C4-2B (cell line): Measurements from ENCODE around the gene SP140L.

ENCODE experiments used
- H3K27ac ChIP-seq: fragments of 450-650 bp; 2 replicates; pipeline ENCODE4 v1.5.1; 2017
- ZFX ChIP-seq: fragments of 450-650 bp; IDR thresholded peaks from 2 replicates; pipeline ENCODE4 v1.6.1; 2017
- TF ChIP-seq, protein P1 (sequence below): fragments of 450-650 bp; conservative IDR thresholded peaks from 2 replicates; pipeline ENCODE4 v1.5.1; 2017; ENCODE audit warnings: mild to moderate bottlenecking

SP140L gene

DNA sequence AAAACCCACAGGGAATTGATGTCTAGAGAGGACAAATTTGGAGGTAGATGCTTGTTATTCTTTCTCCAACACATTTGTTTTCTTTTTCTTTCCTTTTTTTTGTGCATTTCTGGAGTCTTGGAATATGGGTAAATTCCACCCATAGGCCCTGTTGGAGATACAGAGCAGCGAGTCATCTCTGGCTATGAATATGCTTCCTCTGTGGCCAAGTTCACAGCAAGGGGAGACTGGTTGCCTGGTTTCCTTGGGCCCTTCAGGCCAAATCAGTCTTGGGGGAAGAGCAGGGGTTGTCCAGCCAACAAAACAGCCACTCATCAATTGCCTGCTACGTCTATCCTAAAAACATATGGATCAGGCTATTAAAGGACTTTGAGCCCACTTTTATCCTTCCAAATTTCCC, 116.5 kb downstream of the SP140L start:
- no peak overlapping the region for H3K27ac ChIP-seq
- TF ChIP-seq, protein P1, sequence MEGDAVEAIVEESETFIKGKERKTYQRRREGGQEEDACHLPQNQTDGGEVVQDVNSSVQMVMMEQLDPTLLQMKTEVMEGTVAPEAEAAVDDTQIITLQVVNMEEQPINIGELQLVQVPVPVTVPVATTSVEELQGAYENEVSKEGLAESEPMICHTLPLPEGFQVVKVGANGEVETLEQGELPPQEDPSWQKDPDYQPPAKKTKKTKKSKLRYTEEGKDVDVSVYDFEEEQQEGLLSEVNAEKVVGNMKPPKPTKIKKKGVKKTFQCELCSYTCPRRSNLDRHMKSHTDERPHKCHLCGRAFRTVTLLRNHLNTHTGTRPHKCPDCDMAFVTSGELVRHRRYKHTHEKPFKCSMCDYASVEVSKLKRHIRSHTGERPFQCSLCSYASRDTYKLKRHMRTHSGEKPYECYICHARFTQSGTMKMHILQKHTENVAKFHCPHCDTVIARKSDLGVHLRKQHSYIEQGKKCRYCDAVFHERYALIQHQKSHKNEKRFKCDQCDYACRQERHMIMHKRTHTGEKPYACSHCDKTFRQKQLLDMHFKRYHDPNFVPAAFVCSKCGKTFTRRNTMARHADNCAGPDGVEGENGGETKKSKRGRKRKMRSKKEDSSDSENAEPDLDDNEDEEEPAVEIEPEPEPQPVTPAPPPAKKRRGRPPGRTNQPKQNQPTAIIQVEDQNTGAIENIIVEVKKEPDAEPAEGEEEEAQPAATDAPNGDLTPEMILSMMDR = no peak
- TF ChIP-seq ZFX = no peak

DNA sequence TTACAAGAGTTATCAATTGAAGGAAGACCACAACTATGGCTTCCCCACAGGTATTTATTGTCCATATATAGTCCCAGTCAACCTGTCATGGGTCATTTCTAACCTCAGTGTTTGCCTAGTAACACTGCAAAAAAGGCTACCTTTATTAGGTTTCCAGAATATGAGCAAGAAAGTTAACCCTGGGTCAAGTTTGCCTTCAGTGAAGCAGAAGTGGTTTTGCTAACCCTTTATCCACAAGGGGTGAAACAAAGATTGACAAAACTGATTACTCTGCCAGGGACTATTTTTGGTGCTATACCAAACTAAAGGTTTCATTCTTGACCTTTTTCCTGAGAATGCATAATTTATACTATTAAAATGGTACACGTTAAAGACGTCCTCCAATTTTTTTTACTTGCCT, 117.8 kb downstream of the SP140L start:
- H3K27ac ChIP-seq = no peak overlapping the region
- no peak for TF ChIP-seq ZFX
- TF ChIP-seq, protein P1 = no peak

DNA sequence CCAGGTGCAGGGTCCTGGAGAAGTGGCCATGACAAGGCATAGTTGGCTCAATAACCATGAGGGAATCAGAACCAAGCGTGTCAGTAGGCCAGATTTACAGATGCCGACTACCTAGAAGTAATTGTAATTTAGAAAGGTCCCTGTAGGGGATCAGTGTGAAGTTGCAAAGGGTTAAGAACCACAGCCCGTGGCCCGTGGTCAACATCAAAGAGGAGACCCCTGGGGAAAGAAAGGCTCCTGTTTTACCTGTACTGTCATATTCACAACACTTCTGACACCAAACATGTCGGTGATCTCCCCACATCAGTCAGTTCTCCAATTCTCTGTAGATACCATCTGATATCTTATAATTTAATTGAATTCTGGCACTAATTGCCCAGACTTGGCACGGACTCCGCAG, 120.0 kb downstream of the SP140L start:
- H3K27ac ChIP-seq = no peak overlapping the region
- TF ChIP-seq ZFX = no peak
- TF ChIP-seq, protein P1 = no peak

DNA sequence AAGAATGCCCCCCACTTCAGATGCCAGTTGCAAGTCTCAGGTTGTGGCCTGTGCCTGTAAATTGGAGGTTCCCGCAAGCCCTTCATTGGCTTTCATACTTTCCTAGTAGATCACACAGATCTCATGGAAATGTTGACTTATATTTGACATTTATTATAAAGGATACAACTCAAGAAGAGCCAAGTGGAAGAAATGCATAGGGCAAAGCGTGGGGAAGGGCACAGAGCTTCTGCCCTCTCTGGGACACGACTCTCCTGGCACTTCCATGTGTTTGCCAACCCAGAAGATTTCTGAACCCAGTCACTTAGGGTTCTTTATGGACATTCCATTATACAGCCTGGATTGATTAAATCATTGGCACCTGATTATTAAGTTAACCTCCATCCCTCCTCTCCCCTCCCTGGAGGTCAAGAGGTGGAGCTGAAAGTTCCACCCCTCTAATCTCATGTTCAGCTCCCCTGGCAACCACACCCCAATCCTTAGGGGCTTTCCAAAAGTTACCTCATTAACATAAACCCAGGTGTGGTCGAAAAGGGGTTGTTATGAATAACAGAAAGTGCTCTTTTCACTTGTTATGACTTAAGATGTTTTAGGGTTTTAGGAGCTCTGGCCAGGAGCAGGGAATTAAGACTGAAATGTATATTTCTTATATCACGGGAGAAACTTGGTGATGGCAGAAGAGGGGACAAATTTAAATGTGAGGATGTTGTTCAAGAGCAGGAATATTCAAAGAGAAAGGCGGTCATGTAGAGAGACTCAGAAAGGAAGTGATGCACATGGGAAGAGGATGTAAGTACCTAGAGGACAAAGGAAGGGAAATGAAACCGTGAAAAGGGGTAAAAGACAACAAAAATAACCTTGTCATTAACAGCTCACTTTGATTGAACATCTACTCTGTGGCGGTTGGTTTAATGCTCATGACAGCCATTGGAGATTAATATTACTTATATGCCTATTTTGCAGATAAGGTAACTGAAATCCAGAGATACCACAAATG, 120.8 kb downstream of the SP140L start:
- TF ChIP-seq, protein P1 = no peak
- no peak for TF ChIP-seq ZFX
- no peak overlapping the region for H3K27ac ChIP-seq

DNA sequence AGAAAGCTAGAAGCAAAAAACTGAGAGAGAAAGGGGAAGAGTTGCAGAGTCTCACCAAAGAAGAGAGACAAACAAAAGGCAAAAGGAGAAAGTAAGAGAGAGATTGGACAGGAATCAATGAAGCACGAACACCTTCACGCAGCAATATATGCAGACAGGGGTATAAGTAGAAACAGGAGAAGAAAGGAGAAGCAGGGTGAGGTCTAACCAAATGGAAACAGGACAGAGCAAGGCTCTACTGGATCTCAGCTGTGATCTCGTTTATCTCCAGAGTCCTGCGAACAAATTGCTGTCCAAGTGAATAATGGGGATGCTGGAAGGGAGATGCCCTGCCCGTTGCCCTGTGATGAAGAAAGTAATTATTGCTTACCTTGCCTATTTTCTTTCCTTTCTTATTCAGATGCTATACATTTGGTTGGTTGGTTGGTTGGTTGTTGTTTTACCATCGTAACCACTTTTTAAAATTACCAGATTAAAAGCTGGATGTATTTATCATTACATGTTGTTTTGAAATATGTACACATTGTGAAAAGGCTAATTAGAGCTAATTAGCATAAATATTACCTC, 123.0 kb downstream of the SP140L start:
- no peak for TF ChIP-seq ZFX
- TF ChIP-seq, protein P1 = no peak
- no peak overlapping the region for H3K27ac ChIP-seq

DNA sequence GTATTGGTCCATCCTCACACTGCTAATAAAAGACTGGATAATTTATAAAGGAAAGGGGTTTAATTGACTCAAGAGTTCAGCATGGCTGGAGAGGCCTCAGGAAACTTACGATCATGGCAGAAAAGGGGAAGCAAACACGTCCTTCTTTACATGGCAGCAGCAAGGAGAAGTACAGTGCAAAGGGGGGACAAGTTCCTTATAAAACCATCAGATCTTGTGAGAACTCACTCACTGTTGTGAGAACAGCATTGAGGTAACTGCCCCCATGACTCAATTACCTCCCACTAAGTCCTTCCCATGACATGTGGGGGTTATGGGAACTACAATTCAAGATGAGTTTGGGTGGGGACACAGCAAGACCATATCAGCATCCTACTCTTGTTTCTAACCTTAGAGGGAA, 126.0 kb downstream of the SP140L start:
- H3K27ac ChIP-seq = no peak overlapping the region
- TF ChIP-seq, protein P1 = no peak
- no peak for TF ChIP-seq ZFX
